Esophagus mucosa (tissue), 1 donor: Measurements from ENCODE around the gene KANK2. TPM values are rescaled to one million over a fixed set of nuclear protein-coding genes. Genes with fewer than 3 reads are reported as not detected.

Experiments
- ATAC-seq: fragments of 200-7000 bp; cut with Tn5 transposase; one replicate; pipeline ENCODE4 v1.9.1; 2020
- total RNA-seq: library from RNA; stranded (reverse); gene quantifications from one replicate; pipeline ENCODE4 v1.2.4, GENCODE V29; 2023
- donor health status: DM: yes; HTN: yes; CAD: no.

KANK2 gene
- total RNA-seq, 1 donor from 2014 or later, result 8.9 TPM

DNA sequence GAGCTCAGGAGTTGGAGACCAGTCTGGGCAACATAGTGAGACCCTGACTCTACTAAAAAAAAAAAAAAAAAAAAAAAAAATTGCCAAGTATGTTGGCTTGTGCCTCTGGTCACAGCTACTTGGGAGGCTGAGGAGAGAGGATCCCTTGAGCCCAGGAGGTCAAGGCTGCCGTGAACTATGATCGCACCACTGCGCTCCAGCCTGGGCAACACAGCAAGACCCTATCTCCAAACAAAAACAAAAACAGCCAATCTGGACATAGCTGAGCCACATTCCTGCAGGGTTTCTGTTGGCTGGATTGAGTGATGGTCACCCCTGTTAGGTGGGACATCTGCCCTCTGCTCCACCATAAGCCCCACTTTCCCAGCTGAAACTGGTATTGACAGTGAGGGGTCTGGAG, 28.5 kb upstream of the KANK2 start:
- ATAC-seq, result no peak

- ATAC-seq, result no peak
These were observed 27.8 kb upstream of the KANK2 start for GRCh38 chr19:11225172-11225571.

- ATAC-seq, result no peak
These were observed 27.1 kb upstream of the KANK2 start for GRCh38 chr19:11224429-11224828.

DNA sequence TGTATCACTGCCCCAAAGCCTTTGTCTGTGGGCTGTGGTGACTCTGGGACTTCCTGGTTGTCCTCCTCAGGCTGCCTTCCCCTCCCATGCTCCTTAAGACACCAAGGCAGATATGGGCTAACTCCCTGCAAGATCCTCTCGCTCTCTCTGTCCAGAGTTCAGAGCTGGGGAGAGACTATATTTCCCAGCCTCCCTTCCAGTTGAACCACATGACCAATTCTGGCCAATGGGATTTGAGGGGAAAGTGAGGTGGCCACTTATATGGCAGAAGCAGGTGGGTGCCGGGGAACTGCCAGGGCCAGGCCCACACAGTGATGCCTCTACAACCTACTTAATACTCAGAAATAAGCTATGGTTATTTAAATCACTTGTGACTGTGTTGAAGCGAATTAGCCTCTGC, 25.9 kb upstream of the KANK2 start:
- no peak for ATAC-seq

DNA sequence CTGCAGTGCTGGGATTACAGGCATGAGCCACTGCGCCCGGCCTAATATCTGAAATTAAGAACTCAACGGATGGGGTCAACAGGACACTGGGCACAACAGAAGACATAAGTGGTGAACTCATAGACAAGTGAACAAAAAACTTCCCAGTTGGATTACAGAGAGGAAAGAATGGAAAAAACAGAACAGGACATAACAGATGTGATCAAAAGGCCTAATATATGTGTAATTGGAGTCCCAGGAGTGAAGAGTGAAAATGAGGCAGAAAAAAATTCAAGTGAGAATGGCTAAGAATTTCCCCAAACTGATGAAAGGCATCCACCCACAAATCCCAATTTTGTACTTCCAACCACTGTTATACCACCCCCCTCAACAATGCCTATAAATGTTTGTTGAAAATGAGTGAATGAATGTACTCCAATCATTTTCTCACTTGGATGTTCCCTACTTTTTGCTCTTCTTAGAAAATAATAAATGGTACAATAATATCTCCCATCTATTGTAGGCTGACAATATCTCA, 23.8 kb upstream of the KANK2 start:
- ATAC-seq, result no peak

DNA sequence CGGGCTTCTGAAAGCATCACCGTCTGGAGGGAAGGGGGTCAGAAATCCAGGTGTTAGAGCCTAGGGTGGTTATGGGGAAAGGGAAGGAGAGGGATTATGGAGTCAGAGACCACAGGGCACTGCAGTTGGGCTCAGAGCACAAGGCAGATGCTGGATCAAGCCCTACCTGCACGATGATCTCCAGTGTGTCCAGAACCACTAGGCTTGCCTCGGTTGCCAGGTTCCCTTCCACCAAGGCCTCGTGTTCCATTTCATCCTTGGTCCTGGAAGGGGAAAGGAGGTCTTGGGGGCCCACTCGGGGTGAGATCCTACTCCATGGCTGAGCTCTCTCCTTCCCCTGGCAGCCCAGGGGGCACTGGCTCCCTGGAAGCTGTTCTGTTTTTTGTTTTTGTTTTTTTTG, 17.0 kb upstream of the KANK2 start:
- no peak for ATAC-seq

- ATAC-seq, result peak; percentile 7
These were observed 13.2 kb upstream of the KANK2 start for GRCh38 chr19:11210656-11210928.

DNA sequence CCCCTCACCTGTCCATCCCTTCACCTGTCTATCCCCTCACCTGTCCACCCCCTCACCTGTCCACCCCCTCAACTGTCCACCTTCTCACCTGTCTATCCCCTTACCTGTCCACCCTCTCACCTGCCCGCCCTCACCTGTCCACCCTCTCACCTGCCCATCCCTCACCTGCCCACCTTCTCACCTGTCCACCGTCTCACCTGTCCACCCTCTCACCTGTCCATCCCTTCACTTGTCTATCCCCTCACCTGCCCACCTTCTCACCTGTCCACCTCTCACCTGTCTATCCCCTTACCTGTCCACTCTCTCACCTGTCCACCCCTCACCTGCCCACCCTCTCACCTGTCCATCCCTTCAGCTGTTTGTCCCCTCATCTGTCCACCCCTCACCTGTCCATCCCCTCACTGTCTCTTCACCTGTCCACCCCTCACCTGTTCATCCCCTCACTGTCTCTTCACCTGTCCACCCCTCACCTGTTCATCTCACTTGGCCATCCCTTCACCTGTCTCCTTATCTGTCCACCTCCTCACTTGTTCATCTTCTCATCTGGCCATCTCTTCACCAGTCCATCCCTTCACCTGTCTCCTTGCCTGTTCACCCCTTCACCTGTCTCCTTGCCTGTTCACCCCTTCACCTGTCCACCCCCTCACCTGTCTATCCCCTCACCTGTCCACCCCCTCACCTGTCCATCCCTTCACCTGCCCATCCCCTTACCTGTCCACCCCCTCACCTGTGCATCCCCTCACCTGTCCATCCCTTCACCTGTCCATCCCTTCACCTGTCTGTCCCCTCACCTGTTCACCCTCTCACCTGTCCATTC, 12.7 kb upstream of the KANK2 start:
- ATAC-seq, result no peak

- no peak for ATAC-seq
These were observed 11.5 kb upstream of the KANK2 start for GRCh38 chr19:11208561-11209471.

GRCh38 chr19:11205939-11206570, 8.7 kb upstream of the KANK2 start:
- no peak for ATAC-seq

DNA sequence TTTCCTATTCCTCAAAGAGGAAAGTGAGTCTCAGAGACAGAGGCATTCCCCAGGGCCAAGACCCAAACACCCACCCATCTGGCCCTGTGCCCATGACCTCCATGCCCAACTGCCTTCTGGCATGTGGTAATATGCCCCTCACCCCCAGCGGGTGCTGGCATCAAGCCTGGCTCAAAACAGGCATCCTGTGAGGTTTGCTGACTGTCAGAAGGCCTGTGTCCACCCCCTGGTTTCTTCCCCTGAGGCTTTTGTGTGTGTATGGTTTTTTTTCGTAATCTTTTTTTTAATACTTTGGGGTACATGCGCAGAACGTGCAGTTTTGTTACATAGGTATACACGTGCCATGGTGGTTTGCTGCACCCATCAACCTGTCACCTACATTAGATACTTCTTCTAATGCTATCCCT, 7.6 kb upstream of the KANK2 start:
- no peak for ATAC-seq

DNA sequence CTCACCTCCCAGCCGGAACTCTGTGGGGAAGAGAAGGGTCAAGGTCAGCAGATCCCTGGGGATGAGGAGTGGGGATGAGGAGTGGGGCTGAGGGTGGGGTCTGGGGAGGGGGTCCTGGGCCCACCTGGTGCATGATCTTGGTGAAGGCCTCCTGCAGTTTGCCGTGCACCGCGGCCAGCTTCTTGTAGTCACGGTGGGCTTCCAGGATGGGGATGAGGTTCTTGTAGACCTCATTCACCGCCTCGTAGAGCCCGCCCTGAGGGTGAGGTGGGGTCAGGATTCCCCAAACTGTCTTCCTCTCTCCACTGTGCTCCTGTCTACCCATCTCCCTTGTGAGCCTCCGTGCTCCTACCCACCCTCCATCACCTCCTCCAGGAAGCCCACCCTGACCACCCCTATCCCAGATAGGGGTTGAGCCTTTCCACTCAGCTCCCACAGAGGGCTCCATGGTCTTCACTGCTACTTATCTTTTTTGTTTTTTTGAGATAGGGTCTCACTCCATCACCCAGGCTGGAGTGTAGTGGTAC, 6.8 kb upstream of the KANK2 start:
- no peak for ATAC-seq

DNA sequence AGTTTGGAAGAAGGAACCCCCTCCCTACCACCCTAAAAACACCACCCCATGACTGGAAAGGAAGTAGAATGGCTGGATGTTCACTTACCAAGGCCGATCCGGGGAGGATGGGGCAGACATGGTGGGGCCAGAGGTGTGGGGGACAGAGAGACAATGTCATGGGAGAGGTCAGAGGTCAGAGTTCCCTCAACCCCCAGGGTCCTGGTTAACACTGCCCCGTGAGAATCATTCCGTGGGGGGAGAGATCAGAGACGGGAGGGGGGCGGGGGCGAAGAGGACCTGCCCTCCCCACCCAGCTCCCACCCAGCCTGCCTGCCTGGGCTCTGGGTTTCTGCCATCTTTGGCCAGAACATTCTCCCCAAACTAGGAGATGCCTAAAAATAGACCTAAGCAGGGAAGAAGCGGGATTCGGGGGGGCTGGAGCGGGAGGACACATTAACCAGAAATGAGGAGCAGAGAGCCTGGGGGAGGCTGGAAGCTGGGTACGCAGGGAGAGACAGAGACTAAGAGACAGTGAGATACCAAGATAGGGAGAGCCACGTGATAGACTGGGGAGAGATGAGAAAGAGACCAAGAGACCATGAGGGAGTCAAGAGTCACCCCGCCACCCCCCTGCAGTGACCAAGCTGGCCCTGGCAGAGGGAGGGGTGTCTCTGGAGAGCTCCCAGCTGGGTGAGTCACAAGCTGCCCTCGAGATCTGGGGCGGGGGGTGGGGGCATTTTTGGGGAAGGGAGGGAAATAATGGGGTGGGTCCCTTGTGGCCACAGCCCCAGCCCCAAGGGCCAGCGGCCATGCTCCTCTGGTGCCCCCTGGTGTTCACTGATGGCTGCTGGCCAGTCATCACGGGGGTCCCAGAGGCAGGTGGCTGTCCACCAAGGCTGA, 6.1 kb upstream of the KANK2 start:
- ATAC-seq, result peak; percentile 10

- no peak for ATAC-seq
These were observed 5.3 kb upstream of the KANK2 start for GRCh38 chr19:11202488-11203193.

DNA sequence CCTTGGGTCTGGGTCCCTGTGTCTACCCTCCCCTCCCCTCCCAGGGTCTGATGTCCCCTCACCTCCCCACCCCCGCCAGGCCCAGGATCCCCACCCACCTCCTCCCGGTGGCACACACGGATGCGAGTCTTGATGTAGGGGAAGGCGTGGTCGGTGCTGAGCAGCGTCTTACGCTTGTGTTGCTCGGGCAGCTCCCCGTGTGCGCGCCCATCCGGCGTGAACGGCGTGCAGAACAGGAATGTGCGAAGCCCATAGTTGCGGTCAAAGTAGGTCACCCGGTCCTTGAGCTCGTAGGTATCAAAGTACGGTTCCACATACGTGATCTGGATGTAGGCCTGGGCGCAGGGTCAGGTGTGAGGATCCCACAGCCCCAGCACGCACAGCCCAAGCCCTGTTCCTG, 4.4 kb upstream of the KANK2 start:
- ATAC-seq, result no peak

- no peak for ATAC-seq
These were observed 3.6 kb upstream of the KANK2 start for GRCh38 chr19:11200931-11201330.

DNA sequence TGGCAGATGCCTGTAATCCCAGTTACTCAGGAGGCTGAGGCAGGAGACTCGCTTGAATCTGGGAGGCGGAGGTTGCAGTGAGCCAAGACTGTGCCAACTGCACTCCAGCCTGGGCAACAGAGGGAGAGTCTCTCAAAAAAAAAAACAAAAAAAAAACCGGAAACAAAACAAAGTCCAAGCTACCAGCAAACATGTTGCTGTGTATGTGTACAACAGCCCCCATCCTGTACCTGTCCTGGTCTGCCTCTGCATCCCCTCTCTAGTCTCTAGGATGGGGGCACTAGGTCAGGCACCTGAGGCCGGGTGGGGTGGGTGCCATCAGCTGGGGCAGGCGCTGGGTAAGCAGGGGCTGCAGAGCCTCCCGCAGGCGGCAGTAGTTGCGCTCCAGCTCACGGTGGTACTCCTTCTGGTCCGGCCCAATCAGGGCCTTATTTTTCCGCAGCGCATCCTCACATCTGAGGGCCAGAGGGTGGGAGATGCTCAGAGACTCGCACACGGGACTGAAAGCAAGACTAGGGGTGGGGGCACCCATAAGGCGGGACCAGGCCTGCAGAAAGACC, 2.8 kb upstream of the KANK2 start:
- no peak for ATAC-seq

- no peak for ATAC-seq
These were observed 2.2 kb upstream of the KANK2 start for GRCh38 chr19:11199517-11199916.

DNA sequence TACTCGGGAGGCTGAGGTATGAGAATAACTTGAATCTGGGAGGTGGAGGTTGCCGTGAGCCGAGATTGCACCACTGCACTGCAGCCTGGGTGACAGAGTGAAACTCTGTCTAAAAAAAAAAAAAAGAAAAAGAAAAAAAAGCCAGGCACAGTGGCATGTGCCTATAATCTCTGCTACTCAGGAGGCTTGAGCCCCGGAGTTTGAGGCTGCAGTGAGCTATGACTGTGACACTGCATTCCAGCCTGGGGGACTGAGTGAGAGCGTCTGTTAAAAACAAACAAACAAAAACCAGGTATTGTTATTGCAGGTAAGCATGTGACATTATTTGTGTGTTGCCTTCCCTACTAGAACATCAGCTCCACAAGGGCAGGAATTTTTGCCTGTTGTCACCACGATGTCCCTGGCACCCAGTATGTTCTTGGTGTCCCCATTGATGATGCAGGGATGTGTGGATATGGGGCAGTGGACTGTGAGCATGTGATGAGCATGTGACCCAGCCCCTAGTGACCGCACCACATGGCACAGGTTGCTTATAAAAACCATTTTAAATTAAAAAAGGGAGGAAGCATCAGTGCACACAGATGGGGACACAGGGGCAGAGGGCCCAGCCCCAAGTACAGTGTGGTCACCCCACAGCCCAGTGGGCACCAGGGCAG, 1.6 kb upstream of the KANK2 start:
- no peak for ATAC-seq

DNA sequence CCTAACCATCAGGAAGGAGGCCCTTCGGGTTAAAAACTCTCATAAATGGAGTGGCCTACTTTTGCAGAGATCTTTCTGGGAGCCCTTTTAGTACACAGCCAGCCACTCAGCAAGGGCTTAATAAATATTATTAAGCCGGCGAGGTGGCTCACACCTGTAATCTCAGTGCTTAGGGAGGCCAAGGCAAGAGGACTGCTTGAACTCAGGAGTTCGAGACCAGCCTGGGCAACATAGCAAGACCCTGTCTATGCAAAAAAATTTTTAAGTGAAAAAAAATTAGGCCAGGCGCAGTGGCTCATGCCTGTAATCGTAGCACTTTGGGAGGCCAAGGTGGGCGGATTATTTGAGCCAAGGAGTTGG, 810 bp upstream of the KANK2 start:
- ATAC-seq, result no peak
